GM10266 (cell line): ENCODE results near the gene ZNF462.

ENCODE experiments used
- DNase-seq: peaks from one replicate; pipeline ENCODE4 v3.0.0; 2012; ENCODE audit errors: extremely low spot score
- CTCF ChIP-seq: IDR thresholded peaks from 2 replicates; pipeline ENCODE4 v1.5.1; 2012; ENCODE audit warnings: mild to moderate bottlenecking, low read depth; ENCODE audit not compliant: control insufficient read depth, insufficient read depth; ENCODE audit errors: missing control alignments

Gene ZNF462

GRCh38 chr9:106862821-106863720, at the start of gene ZNF462:
TSS of gene ZNF462 (plus strand) at chr9:106863166. CDS start at chr9:106923384, 60,218 bp downstream.
- DNase-seq: no peak

GRCh38 chr9:106816524-106816923, 46.4 kb upstream of the ZNF462 start:
- no peak for DNase-seq
- no peak for TF ChIP-seq CTCF

More at GRCh38 chr9:106862821-106863720, at the start of gene ZNF462:
- no peak for TF ChIP-seq CTCF

GRCh38 chr9:106818034-106818433, 44.9 kb upstream of the ZNF462 start:
- DNase-seq: no peak
- TF ChIP-seq CTCF: no peak

DNA sequence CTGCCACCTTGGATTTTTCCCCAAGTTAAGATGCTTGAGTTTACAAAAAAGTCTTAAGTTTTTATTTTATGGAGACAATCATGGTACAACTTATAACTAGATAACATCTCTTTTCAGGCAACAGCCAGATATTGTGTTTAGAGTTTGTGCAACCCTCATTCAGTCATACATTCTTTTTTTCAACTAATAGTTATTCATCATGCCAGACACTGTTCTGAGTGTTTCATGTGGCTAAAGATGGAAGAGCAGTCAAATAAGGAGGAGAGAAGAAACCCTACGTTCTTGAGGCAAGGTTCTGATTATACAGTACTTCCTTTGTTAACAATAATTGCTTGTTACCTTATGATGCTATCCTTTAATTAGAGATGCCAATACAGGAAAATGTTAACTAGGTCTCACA, 42.1 kb upstream of the ZNF462 start:
- DNase-seq: no peak
- no peak for TF ChIP-seq CTCF

- no peak for TF ChIP-seq CTCF
- DNase-seq: no peak
Observed at GRCh38 chr9:106828070-106828469, 34.9 kb upstream of the ZNF462 start.

- no peak for TF ChIP-seq CTCF
- no peak for DNase-seq
Observed at GRCh38 chr9:106828965-106829364, 34.0 kb upstream of the ZNF462 start.
